ENCODE results near the gene GPR107. TPM values are rescaled to one million over a fixed set of nuclear protein-coding genes. Genes with fewer than 3 reads are reported as not detected.

The GPR107 gene
- total and polyA plus RNA-seq, 2 of the 8 experiments (the other 6 are each of a cell fraction or from before 2014, with no cell fraction given) = 19.3 to 30.7 TPM

GRCh38 chr9:130114741-130115140, 61.0 kb downstream of the GPR107 start (continued):
- TF ChIP-seq CHD7 (IDR thresholded peaks at IDR 0.05; ENCODE audit: insufficient replicate concordance, low read length) (no peak), KDM1A (IDR thresholded peaks at IDR 0.05; ENCODE audit: borderline replicate concordance, low read length) (no peak), RFX5 (IDR thresholded peaks at IDR 0.05; ENCODE audit: borderline replicate concordance, low read depth, low read length) (no peak), BRCA1 (IDR thresholded peaks at IDR 0.05; ENCODE audit: low read depth, low read length) (no peak), POU5F1 (IDR thresholded peaks at IDR 0.05; ENCODE audit: low read depth, low read length) (no peak)
